Astrocyte (in vitro differentiated cells and primary cell): ENCODE measurements around the gene IMP4. TPM values are rescaled to one million over a fixed set of nuclear protein-coding genes. Genes with fewer than 3 reads are reported as not detected.

Source experiments
- DNase-seq: peaks from one replicate; pipeline ENCODE4 v3.0.0-alpha.2; 2010; ENCODE audit warnings: low read depth
- FAIRE-seq: peaks from 2 replicates; lab custom pipeline; 2011; peaks lifted over from hg19 to GRCh38; lab: Jason Lieb, UNC
- H2AFZ ChIP-seq: 2 replicates; pipeline ENCODE4 v1.6.0; 2012; ENCODE audit warnings: low read depth, low read length, inconsistent platforms
- H3K27ac ChIP-seq: 2 replicates; pipeline ENCODE4 v1.5.1; 2011; ENCODE audit warnings: low read depth, low read length, inconsistent platforms
- H3K27me3 ChIP-seq: 2 replicates; pipeline ENCODE4 v1.6.0; 2011; ENCODE audit warnings: low read length, inconsistent platforms; ENCODE audit not compliant: insufficient read depth
- H3K36me3 ChIP-seq: 2 replicates; pipeline ENCODE4 v1.5.1; 2011; ENCODE audit warnings: low read length, inconsistent platforms; ENCODE audit not compliant: insufficient read depth
- H3K4me1 ChIP-seq: 2 replicates; pipeline ENCODE4 v1.5.1; 2011; ENCODE audit warnings: low read length, inconsistent platforms; ENCODE audit not compliant: insufficient read depth
- H3K4me2 ChIP-seq: 2 replicates; pipeline ENCODE4 v1.6.0; 2012; ENCODE audit warnings: low read length, inconsistent platforms
- H3K4me3 ChIP-seq: 2 replicates; pipeline ENCODE4 v1.5.1; 2011; ENCODE audit warnings: low read depth, mild to moderate bottlenecking, low read length, inconsistent platforms; ENCODE audit not compliant: insufficient read depth
- H3K79me2 ChIP-seq: 2 replicates; pipeline ENCODE4 v1.6.0; 2012; ENCODE audit warnings: mild to moderate bottlenecking, low read length, inconsistent platforms; ENCODE audit not compliant: insufficient read depth
- H3K9ac ChIP-seq: 2 replicates; pipeline ENCODE4 v1.6.0; 2012; ENCODE audit warnings: mild to moderate bottlenecking, low read length, inconsistent platforms
- H3K9me3 ChIP-seq: 2 replicates; pipeline ENCODE4 v1.5.1; 2012; ENCODE audit warnings: low read depth, mild to moderate bottlenecking, low read length, inconsistent platforms; ENCODE audit not compliant: insufficient read depth
- H4K20me1 ChIP-seq: 2 replicates; pipeline ENCODE4 v1.6.0; 2012; ENCODE audit warnings: low read length, inconsistent platforms; ENCODE audit not compliant: insufficient read depth
- H3K27ac Mint-ChIP-seq: one replicate; pipeline ENCODE4 v1.8.0; 2021; ENCODE audit warnings: mild to moderate bottlenecking, mixed read lengths; ENCODE audit not compliant: unreplicated experiment
- H3K27me3 Mint-ChIP-seq: one replicate; pipeline ENCODE4 v1.8.0; 2021; ENCODE audit warnings: low read depth, mixed read lengths; ENCODE audit not compliant: unreplicated experiment
- H3K36me3 Mint-ChIP-seq: one replicate; pipeline ENCODE4 v1.8.0; 2021; ENCODE audit warnings: low read depth, mixed read lengths; ENCODE audit not compliant: unreplicated experiment
- H3K4me1 Mint-ChIP-seq: one replicate; pipeline ENCODE4 v1.8.0; 2021; ENCODE audit warnings: low read depth, mixed read lengths; ENCODE audit not compliant: unreplicated experiment
- H3K4me3 Mint-ChIP-seq: one replicate; pipeline ENCODE4 v1.8.0; 2021; ENCODE audit warnings: mild to moderate bottlenecking, moderate library complexity, mixed read lengths; ENCODE audit not compliant: unreplicated experiment
- H3K9me3 Mint-ChIP-seq: one replicate; pipeline ENCODE4 v1.8.0; 2021; ENCODE audit warnings: mild to moderate bottlenecking, mixed read lengths; ENCODE audit not compliant: unreplicated experiment
- CTCF ChIP-seq: IDR thresholded peaks from 2 replicates; pipeline ENCODE4 v1.5.1; 2011; ENCODE audit warnings: low read depth, mild to moderate bottlenecking, inconsistent platforms, low read length, moderate library complexity; ENCODE audit not compliant: insufficient read depth
- EZH2 ChIP-seq: IDR thresholded peaks from 2 replicates; pipeline ENCODE4 v1.6.1; 2012; ENCODE audit warnings: mild to moderate bottlenecking, low read length, inconsistent platforms; ENCODE audit not compliant: insufficient read depth
- total RNA-seq: library from RNA; stranded (reverse); gene quantifications from 2 replicates; pipeline ENCODE4 v1.2.1, GENCODE V29; 2021

IMP4 gene
- total RNA-seq, 1 donor from 2014 or later = 65.5 TPM

- no peak overlapping the region for H3K4me2 ChIP-seq
- DNase-seq = no peak
- TF ChIP-seq EZH2 (no peak), CTCF (no peak)
These were observed 39.7 kb downstream of the IMP4 start for GRCh38 chr2:130382313-130382917.

DNA sequence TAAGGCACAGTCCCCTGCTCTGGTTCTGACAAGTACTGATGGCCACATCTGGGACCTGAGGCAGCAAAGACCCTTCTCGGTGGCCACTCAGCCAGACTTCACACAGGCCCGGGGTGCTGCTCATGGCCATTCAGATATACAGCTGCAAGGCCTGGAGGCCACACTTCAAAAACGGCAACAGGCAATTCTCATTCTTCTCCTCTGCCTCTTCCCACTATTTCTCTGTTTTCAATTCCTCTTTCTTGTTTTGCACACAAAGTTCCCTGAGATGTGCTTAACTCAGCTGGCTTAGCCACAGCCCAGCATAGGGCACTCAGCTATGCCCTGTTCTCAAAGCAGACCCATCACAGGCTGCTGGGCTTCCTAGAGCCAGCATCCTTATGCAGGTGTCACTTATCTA lies 43.0 kb downstream of the IMP4 start:
- Histone ChIP-seq H3K27me3 (no peaks in the 10 kb centered on the region), H4K20me1 (peaks cover 27% of the 10 kb centered on the region), H3K9me3 (no peaks in the 10 kb centered on the region), H3K9ac (no peak overlapping the region), H3K27ac (no peak overlapping the region), H3K4me2 (no peak overlapping the region), H3K79me2 (peaks cover 10% of the 10 kb centered on the region), H3K4me3 (no peak overlapping the region), H2AFZ (no peak overlapping the region), H3K4me1 (no peaks in the 10 kb centered on the region), H3K36me3 (no peaks in the 10 kb centered on the region)
- Mint-ChIP-seq H3K4me3 (no peak overlapping the region), H3K36me3 (peaks cover 3% of the 10 kb centered on the region), H3K27ac (no peak overlapping the region), H3K27me3 (no peaks in the 10 kb centered on the region), H3K4me1 (no peaks in the 10 kb centered on the region), H3K9me3 (no peaks in the 10 kb centered on the region)
- DNase-seq (no peak), FAIRE-seq (no peak)
- TF ChIP-seq EZH2 (no peak), CTCF (no peak)

More at GRCh38 chr2:130382313-130382917, 39.7 kb downstream of the IMP4 start:
- Mint-ChIP-seq H3K27ac (no peak overlapping the region), H3K4me3 (no peak overlapping the region), H3K9me3 (no peaks in the 10 kb centered on the region), H3K27me3 (no peaks in the 10 kb centered on the region), H3K36me3 (peaks cover 10% of the 10 kb centered on the region), H3K4me1 (peaks cover 2% of the 10 kb centered on the region)
- Histone ChIP-seq H3K9me3 (no peaks in the 10 kb centered on the region), H3K4me1 (no peaks in the 10 kb centered on the region), H3K36me3 (no peaks in the 10 kb centered on the region), H3K9ac (no peak overlapping the region), H4K20me1 (peaks cover 53% of the 10 kb centered on the region), H2AFZ (no peak overlapping the region), H3K27me3 (no peaks in the 10 kb centered on the region), H3K27ac (no peak overlapping the region), H3K4me3 (no peak overlapping the region), H3K79me2 (peaks cover 32% of the 10 kb centered on the region)
- FAIRE-seq = no peak

- DNase-seq (no peak), FAIRE-seq (no peak)
- H3K9me3 Mint-ChIP-seq = no peaks in the 10 kb centered on the region
- peaks cover 3% of the 10 kb centered on the region for H3K4me1 Mint-ChIP-seq
- Histone ChIP-seq H3K36me3 (no peaks in the 10 kb centered on the region), H3K4me3 (no peak overlapping the region), H3K4me1 (peaks cover 2% of the 10 kb centered on the region), H2AFZ (no peak overlapping the region), H3K79me2 (no peaks in the 10 kb centered on the region), H3K27ac (no peak overlapping the region), H3K4me2 (no peak overlapping the region), H3K9ac (no peak overlapping the region), H3K9me3 (no peaks in the 10 kb centered on the region), H3K27me3 (no peaks in the 10 kb centered on the region), H4K20me1 (peaks cover 17% of the 10 kb centered on the region)
- TF ChIP-seq CTCF (no peak), EZH2 (no peak)
- H3K4me3 Mint-ChIP-seq = no peak overlapping the region
- H3K27me3 Mint-ChIP-seq = no peaks in the 10 kb centered on the region
- H3K27ac Mint-ChIP-seq = no peak overlapping the region
- peaks cover 3% of the 10 kb centered on the region for H3K36me3 Mint-ChIP-seq
These were observed 44.3 kb downstream of the IMP4 start for GRCh38 chr2:130387071-130387400.
